ENCODE results near the gene ATXN2.
A peak's percentile ranks its signal among the peaks of the same experiment; 100 is the strongest.

The ATXN2 gene

DNA sequence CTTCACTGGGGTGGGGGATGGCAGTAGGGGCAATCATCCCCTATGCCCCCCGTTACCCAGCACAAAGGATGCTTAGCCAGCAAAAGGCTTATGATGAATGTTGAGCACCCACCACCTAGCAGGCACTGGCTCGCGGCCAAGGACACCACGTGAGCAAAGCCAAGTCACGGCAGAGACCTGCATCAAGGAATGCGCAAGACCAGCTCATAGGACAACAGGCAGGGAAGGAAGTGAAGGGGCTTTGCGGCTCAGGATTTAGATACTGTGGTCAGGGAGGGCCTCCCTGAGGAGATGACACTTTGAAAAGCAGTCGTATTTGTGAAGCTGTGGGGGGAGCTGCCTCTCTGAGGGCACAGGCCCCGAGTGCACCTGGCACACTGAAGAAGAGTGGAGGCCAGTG is 160.6 kb downstream of the ATXN2 start:
- Histone ChIP-seq H4K91ac (ENCODE audit: low read depth, low read length, poor library complexity) (no peak overlapping the region), H2BK5ac (ENCODE audit: low read length) (no peak overlapping the region), H2BK12ac (ENCODE audit: low read length) (no peak overlapping the region), H2AK5ac (ENCODE audit: low read depth, low read length) (peak overlapping the region; percentile 6), H3K4ac (ENCODE audit: low read length) (no peak overlapping the region), H2AFZ (ENCODE audit: low read length) (no peak overlapping the region), H3K27me3 (ENCODE audit: control insufficient read depth in 3 of 3, insufficient read depth in 3 of 3, low read depth in 1 of 3, low read length in 3 of 3) (no peaks in the 10 kb centered on the region), H3K79me1 (ENCODE audit: low read depth, low read length) (peaks cover 7% of the 10 kb centered on the region), H2BK15ac (ENCODE audit: low read length) (no peak overlapping the region), H3K4me2 (ENCODE audit: insufficient read depth, low read length, poor library complexity, severe bottlenecking) (no peak overlapping the region), H3K4me1 (ENCODE audit: control insufficient read depth in 2 of 2, insufficient read depth in 1 of 2, low read depth in 1 of 2, low read length in 2 of 2) (peaks cover 0 to 7% of the 10 kb centered on the region in 2 donors), H4K8ac (ENCODE audit: low read depth, low read length) (peak overlapping the region; percentile 19), H3K18ac (ENCODE audit: low read length) (peak overlapping the region; percentile 80), H3K14ac (ENCODE audit: low read length) (no peak overlapping the region), H3K27ac (replicated peaks; ENCODE audit: low read length) (no peak overlapping the region), H3K4me3 (ENCODE audit: low read length in 2 of 2) (no peak overlapping the region), H2BK120ac (ENCODE audit: low read depth, low read length) (no peak overlapping the region), H3K23ac (ENCODE audit: low read depth, low read length, poor library complexity) (peak overlapping the region; percentile 5), H3K9ac (ENCODE audit: low read depth, low read length, poor library complexity) (peak overlapping the region; percentile 65), H3K9me3 (replicated peaks in 1 of 2; ENCODE audit: control insufficient read depth in 2 of 2, insufficient read depth in 1 of 2, low read depth in 1 of 2, low read length in 2 of 2) (no peaks in the 10 kb centered on the region), H3K36me3 (replicated peaks in 1 of 2; ENCODE audit: control insufficient read depth in 2 of 2, insufficient read depth in 2 of 2, low read length in 2 of 2) (peaks cover 6 to 21% of the 10 kb centered on the region in 2 donors)
- no peak for DNase-seq (ENCODE audit: low spot score)
- no CpG with 5 or more reads among the region's 9 CpGs for WGBS, 2 donors (ENCODE audit: extremely low coverage in 2 of 2, insufficient read length in 2 of 2, insufficient replicate concordance in 1 of 2)

DNA sequence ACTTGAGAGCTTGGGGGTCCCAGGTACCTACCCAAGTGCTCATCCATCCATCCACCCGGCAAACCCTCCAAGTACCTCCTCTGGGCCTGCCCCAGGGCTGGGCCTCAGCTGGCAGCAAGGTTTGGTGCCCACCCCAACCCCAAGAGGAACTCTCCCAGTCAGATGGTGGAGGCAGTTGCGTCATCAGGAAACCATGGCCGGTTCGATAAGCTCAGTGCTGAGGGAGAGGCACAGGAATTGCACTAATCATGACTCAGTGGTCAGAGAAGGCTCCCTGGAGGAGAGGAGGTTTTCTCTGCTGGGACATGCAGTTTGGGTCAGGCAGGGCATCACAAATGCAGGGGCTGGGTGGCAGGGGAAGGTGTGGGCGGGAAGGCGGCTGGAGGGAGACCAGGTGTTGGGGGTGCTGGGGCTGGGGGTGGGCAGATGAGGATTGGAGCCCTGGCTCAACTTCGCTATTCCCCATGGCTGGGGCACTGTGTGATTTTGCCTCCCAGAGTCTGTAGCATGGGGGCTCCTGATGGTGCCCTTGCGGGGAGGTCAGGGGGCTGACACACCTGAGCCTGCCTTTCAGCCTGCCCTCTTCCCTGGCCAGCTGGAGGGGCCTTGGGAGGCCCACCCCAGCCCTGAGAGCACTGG is 161.2 kb downstream of the ATXN2 start:
- no peak for DNase-seq (ENCODE audit: low spot score)
- no peak overlapping the region for H4K91ac ChIP-seq (ENCODE audit: low read depth, low read length, poor library complexity)

DNA sequence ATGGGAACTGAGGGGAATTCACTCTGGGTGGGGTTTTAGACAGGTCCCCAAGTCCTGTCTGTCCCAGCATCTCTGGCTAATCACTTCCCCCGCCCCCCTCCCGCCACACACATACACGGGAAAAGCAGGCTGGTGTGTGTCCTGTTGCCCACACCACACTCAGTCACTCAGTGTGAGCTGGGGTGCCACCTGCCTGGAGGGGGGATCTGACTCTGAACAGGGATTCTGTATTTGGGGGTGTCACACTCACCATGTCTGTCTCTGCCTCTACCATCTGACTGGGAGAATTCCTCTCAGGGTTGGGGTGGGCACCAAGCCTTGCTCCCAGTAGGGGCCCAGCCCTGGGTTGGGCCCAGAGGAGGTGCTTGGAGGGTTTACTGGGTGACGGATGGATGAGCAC is 162.3 kb downstream of the ATXN2 start:
- no peak overlapping the region for H3K23ac ChIP-seq (ENCODE audit: low read depth, low read length, poor library complexity)
- H3K4me1 ChIP-seq (ENCODE audit: control insufficient read depth in 2 of 2, insufficient read depth in 1 of 2, low read depth in 1 of 2, low read length in 2 of 2): peaks cover 0 to 7% of the 10 kb centered on the region in 2 donors
- H2AFZ ChIP-seq (ENCODE audit: low read length): no peak overlapping the region
- H3K36me3 ChIP-seq (replicated peaks in 1 of 2; ENCODE audit: control insufficient read depth in 2 of 2, insufficient read depth in 2 of 2, low read length in 2 of 2): peaks cover 3 to 6% of the 10 kb centered on the region in 2 donors
- no peak overlapping the region for H4K91ac ChIP-seq (ENCODE audit: low read depth, low read length, poor library complexity)
- H3K4me3 ChIP-seq (ENCODE audit: low read length in 2 of 2): no peak overlapping the region
- H3K27me3 ChIP-seq (ENCODE audit: control insufficient read depth in 3 of 3, insufficient read depth in 3 of 3, low read depth in 1 of 3, low read length in 3 of 3): no peaks in the 10 kb centered on the region
- H3K14ac ChIP-seq (ENCODE audit: low read length): no peak overlapping the region
- H3K27ac ChIP-seq (replicated peaks; ENCODE audit: low read length): no peak overlapping the region
- H2BK5ac ChIP-seq (ENCODE audit: low read length): no peak overlapping the region
- no peak overlapping the region for H2BK12ac ChIP-seq (ENCODE audit: low read length)
- DNase-seq (ENCODE audit: low spot score): no peak
- no peak overlapping the region for H4K8ac ChIP-seq (ENCODE audit: low read depth, low read length)
- peaks cover 7% of the 10 kb centered on the region for H3K79me1 ChIP-seq (ENCODE audit: low read depth, low read length)
- no peak overlapping the region for H2BK15ac ChIP-seq (ENCODE audit: low read length)
- no peaks in the 10 kb centered on the region for H3K9me3 ChIP-seq (replicated peaks in 1 of 2; ENCODE audit: control insufficient read depth in 2 of 2, insufficient read depth in 1 of 2, low read depth in 1 of 2, low read length in 2 of 2)
- H2AK5ac ChIP-seq (ENCODE audit: low read depth, low read length): no peak overlapping the region
- H3K18ac ChIP-seq (ENCODE audit: low read length): peak overlapping the region; percentile 48
- H3K4ac ChIP-seq (ENCODE audit: low read length): no peak overlapping the region
- no peak overlapping the region for H2BK120ac ChIP-seq (ENCODE audit: low read depth, low read length)
- no peak overlapping the region for H3K4me2 ChIP-seq (ENCODE audit: insufficient read depth, low read length, poor library complexity, severe bottlenecking)
- WGBS, 2 donors (ENCODE audit: extremely low coverage in 2 of 2, insufficient read length in 2 of 2, insufficient replicate concordance in 1 of 2): no CpG with 5 or more reads among the region's 4 CpGs
- no peak overlapping the region for H3K9ac ChIP-seq (ENCODE audit: low read depth, low read length, poor library complexity)

More for the DNA sequence above, 161.2 kb downstream of the ATXN2 start:
- Histone ChIP-seq H2AK5ac (ENCODE audit: low read depth, low read length) (peak overlapping the region; percentile 6), H3K4ac (ENCODE audit: low read length) (no peak overlapping the region), H2BK15ac (ENCODE audit: low read length) (no peak overlapping the region), H3K14ac (ENCODE audit: low read length) (no peak overlapping the region), H3K9ac (ENCODE audit: low read depth, low read length, poor library complexity) (no peak overlapping the region), H3K36me3 (replicated peaks in 1 of 2; ENCODE audit: control insufficient read depth in 2 of 2, insufficient read depth in 2 of 2, low read length in 2 of 2) (peaks cover 6 to 16% of the 10 kb centered on the region in 2 donors), H3K9me3 (replicated peaks in 1 of 2; ENCODE audit: control insufficient read depth in 2 of 2, insufficient read depth in 1 of 2, low read depth in 1 of 2, low read length in 2 of 2) (no peaks in the 10 kb centered on the region), H3K4me1 (ENCODE audit: control insufficient read depth in 2 of 2, insufficient read depth in 1 of 2, low read depth in 1 of 2, low read length in 2 of 2) (peaks cover 0 to 7% of the 10 kb centered on the region in 2 donors), H3K27me3 (ENCODE audit: control insufficient read depth in 3 of 3, insufficient read depth in 3 of 3, low read depth in 1 of 3, low read length in 3 of 3) (no peaks in the 10 kb centered on the region), H3K18ac (ENCODE audit: low read length) (peak overlapping the region; percentile 80), H3K4me3 (ENCODE audit: low read length in 2 of 2) (no peak overlapping the region), H3K4me2 (ENCODE audit: insufficient read depth, low read length, poor library complexity, severe bottlenecking) (no peak overlapping the region), H2BK120ac (ENCODE audit: low read depth, low read length) (no peak overlapping the region), H2BK12ac (ENCODE audit: low read length) (no peak overlapping the region), H4K8ac (ENCODE audit: low read depth, low read length) (peak overlapping the region; percentile 19), H2AFZ (ENCODE audit: low read length) (no peak overlapping the region), H2BK5ac (ENCODE audit: low read length) (no peak overlapping the region), H3K23ac (ENCODE audit: low read depth, low read length, poor library complexity) (peak overlapping the region; percentile 5), H3K79me1 (ENCODE audit: low read depth, low read length) (peaks cover 7% of the 10 kb centered on the region), H3K27ac (replicated peaks; ENCODE audit: low read length) (no peak overlapping the region)
- WGBS, 2 donors (ENCODE audit: extremely low coverage in 2 of 2, insufficient read length in 2 of 2, insufficient replicate concordance in 1 of 2): no CpG with 5 or more reads among the region's 8 CpGs

DNA sequence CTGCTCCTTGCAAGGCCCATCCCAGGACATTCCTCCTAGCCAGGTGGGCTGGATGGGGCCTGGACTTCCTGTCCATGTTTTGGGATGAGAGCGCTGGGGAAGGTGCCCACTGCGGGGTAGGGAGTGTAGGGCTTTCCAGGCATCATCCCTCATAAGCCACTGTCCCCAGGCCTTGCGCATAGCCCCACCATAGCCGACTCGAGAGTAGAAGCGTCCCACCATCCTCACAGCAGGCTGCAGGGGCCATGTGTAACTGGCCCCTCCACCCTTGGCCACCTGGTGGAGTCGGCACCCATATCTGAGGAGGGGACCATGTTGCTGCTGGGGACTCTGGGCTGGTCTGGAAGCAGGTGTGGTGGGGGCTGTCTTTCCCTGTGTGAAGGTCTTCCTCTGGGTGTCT is 162.8 kb downstream of the ATXN2 start:
- Histone ChIP-seq H3K9me3 (replicated peaks in 1 of 2; ENCODE audit: control insufficient read depth in 2 of 2, insufficient read depth in 1 of 2, low read depth in 1 of 2, low read length in 2 of 2) (no peaks in the 10 kb centered on the region), H3K27me3 (ENCODE audit: control insufficient read depth in 3 of 3, insufficient read depth in 3 of 3, low read depth in 1 of 3, low read length in 3 of 3) (no peaks in the 10 kb centered on the region), H2BK5ac (ENCODE audit: low read length) (peak overlapping the region; percentile 30), H3K4me1 (ENCODE audit: control insufficient read depth in 2 of 2, insufficient read depth in 1 of 2, low read depth in 1 of 2, low read length in 2 of 2) (peaks cover 0 to 7% of the 10 kb centered on the region in 2 donors), H3K18ac (ENCODE audit: low read length) (peak overlapping the region; percentile 46), H2BK120ac (ENCODE audit: low read depth, low read length) (no peak overlapping the region), H4K8ac (ENCODE audit: low read depth, low read length) (no peak overlapping the region), H3K79me1 (ENCODE audit: low read depth, low read length) (peaks cover 7% of the 10 kb centered on the region), H3K4me3 (ENCODE audit: low read length in 2 of 2) (peak overlapping the region in 1 of 2 donors; percentile 29), H2BK15ac (ENCODE audit: low read length) (no peak overlapping the region), H2AK5ac (ENCODE audit: low read depth, low read length) (no peak overlapping the region), H3K9ac (ENCODE audit: low read depth, low read length, poor library complexity) (no peak overlapping the region), H3K4me2 (ENCODE audit: insufficient read depth, low read length, poor library complexity, severe bottlenecking) (no peak overlapping the region), H3K14ac (ENCODE audit: low read length) (no peak overlapping the region), H2BK12ac (ENCODE audit: low read length) (no peak overlapping the region), H4K91ac (ENCODE audit: low read depth, low read length, poor library complexity) (no peak overlapping the region), H3K23ac (ENCODE audit: low read depth, low read length, poor library complexity) (no peak overlapping the region), H2AFZ (ENCODE audit: low read length) (no peak overlapping the region), H3K27ac (replicated peaks; ENCODE audit: low read length) (no peak overlapping the region), H3K36me3 (replicated peaks in 1 of 2; ENCODE audit: control insufficient read depth in 2 of 2, insufficient read depth in 2 of 2, low read length in 2 of 2) (peaks cover under 1% of the 10 kb centered on the region in 2 donors), H3K4ac (ENCODE audit: low read length) (no peak overlapping the region)
- DNase-seq (ENCODE audit: low spot score): no peak
- no CpG with 5 or more reads among the region's 7 CpGs for WGBS, 2 donors (ENCODE audit: extremely low coverage in 2 of 2, insufficient read length in 2 of 2, insufficient replicate concordance in 1 of 2)
